GM23248 (cell line): Measurements from ENCODE around the gene IL31RA. TPM values are rescaled to one million over a fixed set of nuclear protein-coding genes. Genes with fewer than 3 reads are reported as not detected.

Source experiments
- DNase-seq: peaks from one replicate; pipeline ENCODE4 v3.0.0-alpha.2; 2015
- H2AFZ ChIP-seq: fragments of 200-600 bp; sonication (generic); 2 replicates; pipeline ENCODE4 v1.6.1; 2016; ENCODE audit warnings: antibody characterized with exemption
- H3F3A ChIP-seq: fragments of 200-600 bp; sonication (generic); 2 replicates; pipeline ENCODE4 v1.6.1; 2016; ENCODE audit warnings: mild to moderate bottlenecking, antibody characterized with exemption, mixed run types; ENCODE audit not compliant: insufficient read depth
- H3K27ac ChIP-seq: fragments of 200-600 bp; sonication (generic); 2 replicates; pipeline ENCODE4 v1.5.1; 2016; ENCODE audit warnings: mild to moderate bottlenecking
- H3K27me3 ChIP-seq: fragments of 200-600 bp; sonication (generic); replicated peaks from 2 replicates; pipeline ENCODE4 v1.6.1; 2016; ENCODE audit warnings: mild to moderate bottlenecking; ENCODE audit not compliant: insufficient read depth
- H3K36me3 ChIP-seq: fragments of 200-600 bp; sonication (generic); 2 replicates; pipeline ENCODE4 v1.6.1; 2016; ENCODE audit warnings: low read depth, mild to moderate bottlenecking
- H3K4me1 ChIP-seq: fragments of 200-600 bp; sonication (generic); 2 replicates; pipeline ENCODE4 v1.6.1; 2016; ENCODE audit warnings: mild to moderate bottlenecking; ENCODE audit not compliant: insufficient read depth
- H3K4me2 ChIP-seq: fragments of 200-600 bp; sonication (generic); one replicate; pipeline ENCODE4 v1.6.1; 2016; ENCODE audit warnings: mild to moderate bottlenecking; ENCODE audit not compliant: unreplicated experiment
- H3K4me3 ChIP-seq: fragments of 200-600 bp; sonication (generic); 2 replicates; pipeline ENCODE4 v1.5.1; 2016; ENCODE audit warnings: mild to moderate bottlenecking
- H3K79me2 ChIP-seq: fragments of 200-600 bp; sonication (generic); 2 replicates; pipeline ENCODE4 v1.6.1; 2016; ENCODE audit warnings: mild to moderate bottlenecking; ENCODE audit not compliant: insufficient read depth
- H3K9ac ChIP-seq: fragments of 200-600 bp; sonication (generic); 2 replicates; pipeline ENCODE4 v1.6.1; 2016; ENCODE audit warnings: mild to moderate bottlenecking
- H3K9me2 ChIP-seq: fragments of 200-600 bp; sonication (generic); 2 replicates; pipeline ENCODE4 v1.6.1; 2016; ENCODE audit warnings: mixed run types, mild to moderate bottlenecking, moderate library complexity; ENCODE audit not compliant: insufficient read depth
- H3K9me3 ChIP-seq: fragments of 200-600 bp; sonication (generic); one replicate; pipeline ENCODE4 v1.6.1; 2017; ENCODE audit warnings: low read depth
- H4K20me1 ChIP-seq: fragments of 200-600 bp; sonication (generic); 2 replicates; pipeline ENCODE4 v1.6.0; 2016; ENCODE audit not compliant: insufficient read depth
- EZH2 ChIP-seq: fragments of 200-600 bp; sonication (generic); IDR thresholded peaks from 2 replicates; pipeline ENCODE4 v1.6.1; 2018; ENCODE audit warnings: antibody characterized with exemption, mild to moderate bottlenecking; ENCODE audit not compliant: insufficient read depth, poor library complexity, severe bottlenecking
- EZH2phosphoT487 ChIP-seq: fragments of 200-600 bp; sonication (generic); IDR thresholded peaks from 2 replicates; pipeline ENCODE4 v1.6.1; 2018; ENCODE audit warnings: antibody characterized with exemption, moderate library complexity, mild to moderate bottlenecking, low read depth; ENCODE audit not compliant: insufficient read depth
- WGBS, 2 experiments: methylation state at CpG; one replicate each; pipeline ENCODE4 v1.1.6; 2015 to 2017; ENCODE audit warnings: low lambda C conversion rate in 2 of 2, low coverage in 1 of 2; ENCODE audit errors: missing lambda C conversion rate in 2 of 2; 5-methylcytosine and 5-hydroxymethylcytosine counted together
- in situ Hi-C: fragments of 300-500 bp; cut with MboI; formaldehyde crosslinking; loops from 2 replicates; pipeline ENCODE4 v1.15.0; 2020
- polyA plus RNA-seq: library from polyadenylated mRNA; unstranded; fragments of >200 nt; fragmentation: Nextera tagmentation; extraction: Ambion mirVana; gene quantifications from 2 replicates; pipeline ENCODE4 v1.2.1, GENCODE V29; 2016
- total RNA-seq: library from RNA; depleted of rRNA; stranded (reverse); fragments of >200 nt; shearing (Covaris generic); gene quantifications from 2 replicates; pipeline ENCODE4 v1.2.3, GENCODE V29; 2014

The IL31RA gene
- total and polyA plus RNA-seq, 2 experiments from 2014 or later, result 0.08 TPM; not detected in 1

GRCh38 chr5:55914971-55915370, 63.8 kb downstream of the IL31RA start:
- Histone ChIP-seq H3K9ac (no peak overlapping the region), H3K4me2 (no peak overlapping the region), H4K20me1 (no peaks in the 10 kb centered on the region), H3K4me3 (no peak overlapping the region), H3F3A (no peaks in the 10 kb centered on the region), H3K27ac (no peak overlapping the region), H3K79me2 (no peaks in the 10 kb centered on the region), H2AFZ (no peak overlapping the region), H3K27me3 (no peaks in the 10 kb centered on the region), H3K9me3 (no peaks in the 10 kb centered on the region), H3K9me2 (no peaks in the 10 kb centered on the region), H3K36me3 (no peaks in the 10 kb centered on the region), H3K4me1 (peaks cover 11% of the 10 kb centered on the region)
- no peak for DNase-seq
- WGBS, 2 experiments, result 94 to 97% methylated on average over 2 of the region's 2 CpGs
- TF ChIP-seq EZH2phosphoT487, result no peak
- TF ChIP-seq EZH2, result no peak
- in situ Hi-C loops, result loop anchor here (10.0 to 25.0 kb wide), 2 partner anchors 190 to 578 kb away; no protein-coding TSS in a partner anchor

GRCh38 chr5:55915783-55916182, 64.6 kb downstream of the IL31RA start:
- DNase-seq, result no peak
- in situ Hi-C loops, result loop anchor here (10.0 to 25.0 kb wide), 2 partner anchors 191 to 578 kb away; no protein-coding TSS in a partner anchor
- Histone ChIP-seq H3K27ac (no peak overlapping the region), H3K36me3 (no peaks in the 10 kb centered on the region), H2AFZ (no peak overlapping the region), H3K4me2 (no peak overlapping the region), H3K4me1 (peaks cover 11% of the 10 kb centered on the region), H3K9ac (no peak overlapping the region), H3K4me3 (no peak overlapping the region), H3K79me2 (no peaks in the 10 kb centered on the region), H3K9me3 (no peaks in the 10 kb centered on the region), H3F3A (no peaks in the 10 kb centered on the region), H4K20me1 (no peaks in the 10 kb centered on the region), H3K9me2 (no peaks in the 10 kb centered on the region), H3K27me3 (no peaks in the 10 kb centered on the region)
- WGBS, 2 experiments, result 94 to 96% methylated on average over 3 of the region's 3 CpGs
- TF ChIP-seq EZH2phosphoT487 (no peak), EZH2 (no peak)

DNA sequence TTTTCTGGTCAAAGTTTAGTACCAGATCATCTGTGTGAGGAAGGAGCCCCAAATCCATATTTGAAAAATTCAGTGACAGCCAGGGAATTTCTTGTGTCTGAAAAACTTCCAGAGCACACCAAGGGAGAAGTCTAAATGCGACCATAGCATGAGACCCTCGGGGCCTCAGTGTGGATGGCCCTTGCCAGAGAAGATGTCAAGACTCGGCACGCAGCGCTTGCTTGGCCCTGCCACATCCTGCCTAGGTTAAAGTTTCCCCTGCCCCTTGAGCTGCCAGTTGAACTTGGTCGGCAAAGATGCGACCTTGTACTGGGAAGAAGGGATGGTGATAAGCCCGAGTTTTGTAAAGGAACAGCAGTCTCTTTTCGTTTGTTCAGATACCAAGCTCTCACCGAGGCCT, 65.8 kb downstream of the IL31RA start:
- H3K4me2 ChIP-seq, result no peak overlapping the region
- H3K9me3 ChIP-seq, result no peaks in the 10 kb centered on the region
- no peak overlapping the region for H3K4me3 ChIP-seq
- H3K27me3 ChIP-seq, result no peaks in the 10 kb centered on the region
- peaks cover 4% of the 10 kb centered on the region for H3K4me1 ChIP-seq
- DNase-seq, result no peak
- H3K9me2 ChIP-seq, result no peaks in the 10 kb centered on the region
- WGBS, 2 experiments, result 80% methylated on average over 10 of the region's 10 CpGs
- in situ Hi-C loops, result loop anchor here (10.0 to 25.0 kb wide), 2 partner anchors 192 to 580 kb away; no protein-coding TSS in a partner anchor
- no peak overlapping the region for H2AFZ ChIP-seq
- no peak for TF ChIP-seq EZH2
- TF ChIP-seq EZH2phosphoT487, result no peak
- H3K9ac ChIP-seq, result no peak overlapping the region
- H4K20me1 ChIP-seq, result no peaks in the 10 kb centered on the region
- no peaks in the 10 kb centered on the region for H3F3A ChIP-seq
- H3K27ac ChIP-seq, result no peak overlapping the region
- no peaks in the 10 kb centered on the region for H3K79me2 ChIP-seq
- H3K36me3 ChIP-seq, result no peaks in the 10 kb centered on the region

DNA sequence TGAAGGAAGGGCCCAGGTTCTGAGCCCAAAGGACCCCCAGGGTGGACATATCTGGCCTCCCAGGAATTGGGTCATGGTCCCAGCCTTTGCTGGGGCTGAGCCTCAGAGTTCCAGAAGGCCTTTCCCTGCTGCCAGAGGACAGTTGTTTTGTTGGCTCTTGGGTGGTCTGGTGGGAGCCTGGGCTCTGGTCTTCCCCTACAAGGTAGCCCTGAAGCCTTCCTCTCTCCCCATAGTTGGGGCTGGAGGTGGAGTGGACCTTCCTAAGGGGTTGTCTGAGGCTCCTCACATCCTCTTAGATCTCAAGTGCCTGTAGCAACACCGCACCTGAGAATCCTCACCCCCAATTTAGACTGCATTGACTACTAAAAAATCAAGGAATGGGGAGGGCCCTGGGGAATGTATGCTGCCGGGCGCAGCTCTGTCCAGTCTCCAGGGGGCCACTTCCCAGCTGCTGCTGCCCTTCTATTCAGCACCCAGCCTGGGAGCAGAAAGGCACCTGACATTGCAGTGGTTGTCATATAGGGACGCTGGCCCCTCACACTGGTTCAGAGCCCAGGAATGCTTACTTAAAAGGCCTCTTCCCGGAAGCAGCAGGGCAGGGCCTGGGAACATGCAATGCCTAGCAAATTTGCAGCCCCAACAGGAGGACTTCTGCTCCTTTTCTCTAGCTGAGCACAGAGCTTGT, 66.4 kb downstream of the IL31RA start:
- in situ Hi-C loops, result loop anchor here (10.0 to 25.0 kb wide), 2 partner anchors 193 to 580 kb away; no protein-coding TSS in a partner anchor
- Histone ChIP-seq H3K79me2 (no peaks in the 10 kb centered on the region), H3K36me3 (no peaks in the 10 kb centered on the region), H3K4me2 (no peak overlapping the region), H3K27ac (no peak overlapping the region), H4K20me1 (no peaks in the 10 kb centered on the region), H3K9me2 (no peaks in the 10 kb centered on the region), H3K9me3 (no peaks in the 10 kb centered on the region), H3K4me1 (no peaks in the 10 kb centered on the region), H3K4me3 (no peak overlapping the region), H2AFZ (no peak overlapping the region), H3F3A (no peaks in the 10 kb centered on the region), H3K9ac (no peak overlapping the region), H3K27me3 (no peaks in the 10 kb centered on the region)
- no peak for DNase-seq
- TF ChIP-seq EZH2phosphoT487 (no peak), EZH2 (no peak)
- 90 to 93% methylated on average over 5 of the region's 5 CpGs for WGBS, 2 experiments
